Astrocyte of the cerebellum (primary cell): Measurements from ENCODE around the gene CTSH.

ENCODE experiments used
- DNase-seq: peaks from one replicate; pipeline ENCODE4 v3.0.0-alpha.2; 2011; ENCODE audit warnings: low read depth
- H3K4me3 ChIP-seq: 2 replicates; pipeline ENCODE4 v1.5.1; 2011; ENCODE audit warnings: mild to moderate bottlenecking, low read depth, low read length, moderate library complexity
- in situ Hi-C: cut with HindIII; loops from 2 replicates; pipeline ENCODE4 v1.10.0; 2017; ENCODE audit warnings: low sequenced_read_pairs
- TF ChIP-seq, protein P1 (sequence below): IDR thresholded peaks from 2 replicates; pipeline ENCODE4 v1.5.1; 2012; ENCODE audit warnings: low read length, low read depth, moderate library complexity, mild to moderate bottlenecking; ENCODE audit errors: missing control alignments

The CTSH gene

DNA sequence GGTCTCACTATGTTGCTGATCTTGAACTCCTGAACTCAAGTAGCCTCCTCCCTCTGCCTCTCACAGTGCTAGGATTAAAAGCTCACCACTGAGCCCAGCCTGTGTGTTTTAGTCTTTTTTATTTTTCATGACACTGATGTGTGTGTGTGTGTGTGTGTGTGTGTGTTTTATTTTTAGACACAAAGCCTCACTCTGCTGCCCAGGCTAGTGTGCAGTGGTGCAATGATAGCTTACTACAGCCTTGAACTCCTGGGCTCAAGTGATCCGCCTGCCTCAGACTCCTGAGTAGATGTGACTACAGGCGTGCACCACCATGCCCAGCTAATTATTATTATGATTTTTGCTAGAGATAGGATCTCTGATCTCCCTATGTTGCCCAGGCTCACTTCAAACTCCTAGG is 23.3 kb upstream of the CTSH start:
- TF ChIP-seq, protein P1, sequence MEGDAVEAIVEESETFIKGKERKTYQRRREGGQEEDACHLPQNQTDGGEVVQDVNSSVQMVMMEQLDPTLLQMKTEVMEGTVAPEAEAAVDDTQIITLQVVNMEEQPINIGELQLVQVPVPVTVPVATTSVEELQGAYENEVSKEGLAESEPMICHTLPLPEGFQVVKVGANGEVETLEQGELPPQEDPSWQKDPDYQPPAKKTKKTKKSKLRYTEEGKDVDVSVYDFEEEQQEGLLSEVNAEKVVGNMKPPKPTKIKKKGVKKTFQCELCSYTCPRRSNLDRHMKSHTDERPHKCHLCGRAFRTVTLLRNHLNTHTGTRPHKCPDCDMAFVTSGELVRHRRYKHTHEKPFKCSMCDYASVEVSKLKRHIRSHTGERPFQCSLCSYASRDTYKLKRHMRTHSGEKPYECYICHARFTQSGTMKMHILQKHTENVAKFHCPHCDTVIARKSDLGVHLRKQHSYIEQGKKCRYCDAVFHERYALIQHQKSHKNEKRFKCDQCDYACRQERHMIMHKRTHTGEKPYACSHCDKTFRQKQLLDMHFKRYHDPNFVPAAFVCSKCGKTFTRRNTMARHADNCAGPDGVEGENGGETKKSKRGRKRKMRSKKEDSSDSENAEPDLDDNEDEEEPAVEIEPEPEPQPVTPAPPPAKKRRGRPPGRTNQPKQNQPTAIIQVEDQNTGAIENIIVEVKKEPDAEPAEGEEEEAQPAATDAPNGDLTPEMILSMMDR: no peak
- in situ Hi-C loops: no loop called here
- no peak for DNase-seq
- no peak overlapping the region for H3K4me3 ChIP-seq

DNA sequence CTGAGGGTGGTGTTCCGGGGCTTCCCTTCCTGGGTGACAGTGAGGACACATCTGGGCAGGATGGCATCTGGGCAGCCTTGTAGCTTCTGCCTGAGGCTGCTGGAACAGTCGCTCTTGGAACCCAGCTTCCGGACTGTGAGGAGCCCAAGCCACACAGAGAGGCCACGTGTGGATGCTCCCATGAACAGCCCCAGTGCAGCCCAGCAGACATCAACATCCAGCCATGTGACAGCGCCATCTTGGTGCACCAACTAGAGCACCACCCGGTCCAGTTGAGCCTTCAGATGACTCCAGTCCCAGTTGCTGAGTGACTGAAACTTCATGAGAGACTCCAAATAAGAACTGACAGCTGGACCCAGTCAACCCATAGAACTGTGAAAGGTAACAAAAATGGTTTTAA is 15.5 kb upstream of the CTSH start:
- DNase-seq: no peak
- TF ChIP-seq, protein P1: no peak
- no peak overlapping the region for H3K4me3 ChIP-seq
- in situ Hi-C loops: no loop called here

DNA sequence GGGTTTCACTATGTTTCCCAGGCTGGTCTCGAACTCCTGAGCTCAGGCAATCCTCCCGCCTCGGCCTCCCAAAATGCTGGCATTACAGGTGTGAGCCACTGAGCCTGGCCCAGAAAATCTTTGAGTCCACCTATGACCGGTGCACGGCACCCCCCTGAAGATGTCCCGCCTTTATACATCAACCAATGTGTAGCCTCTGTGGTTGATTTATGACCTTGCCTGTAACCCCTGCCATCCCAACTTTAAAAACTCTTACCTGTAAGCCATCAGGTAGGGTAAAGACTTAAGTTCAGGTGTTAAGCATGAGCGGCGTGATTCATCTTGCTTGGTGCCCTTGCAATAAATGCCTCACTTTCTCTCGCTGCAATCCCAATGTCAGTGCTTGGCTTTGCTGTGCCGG is 14.5 kb upstream of the CTSH start:
- no peak for DNase-seq
- no peak overlapping the region for H3K4me3 ChIP-seq
- TF ChIP-seq, protein P1: no peak
- in situ Hi-C loops: no loop called here

DNA sequence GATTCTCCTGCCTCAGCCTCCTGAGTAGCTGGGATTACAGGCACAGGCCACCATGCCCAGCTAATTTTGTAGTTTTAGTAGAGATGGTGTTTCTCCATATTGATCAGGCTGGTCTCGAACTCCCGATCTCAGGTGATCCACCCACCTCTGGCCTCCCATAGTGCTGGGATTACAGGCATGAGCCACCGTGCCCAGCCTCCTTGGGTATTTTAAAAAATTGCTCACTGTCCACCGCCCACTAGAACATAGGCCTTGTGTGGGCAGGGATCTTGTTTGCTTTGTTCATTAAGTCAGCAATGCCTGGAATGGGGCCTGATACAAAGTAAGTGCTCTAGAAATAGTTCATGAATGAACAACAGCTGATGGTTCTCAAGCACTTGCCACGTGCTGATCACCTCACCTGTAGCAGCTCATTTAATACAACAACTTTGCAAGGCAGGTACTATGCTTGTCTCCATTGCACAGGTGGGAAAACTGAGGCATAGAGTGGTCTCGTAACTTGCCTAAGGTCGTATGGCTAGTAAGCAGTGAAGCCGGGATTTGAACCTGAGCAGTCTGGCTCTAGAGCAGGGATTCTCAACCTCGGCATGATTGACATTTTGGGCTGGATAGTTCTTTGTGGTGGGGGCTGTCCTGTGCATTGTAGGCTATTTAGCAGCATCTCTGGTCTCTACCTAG is 12.7 kb upstream of the CTSH start:
- TF ChIP-seq, protein P1: no peak
- no peak overlapping the region for H3K4me3 ChIP-seq
- in situ Hi-C loops: no loop called here
- DNase-seq: no peak

DNA sequence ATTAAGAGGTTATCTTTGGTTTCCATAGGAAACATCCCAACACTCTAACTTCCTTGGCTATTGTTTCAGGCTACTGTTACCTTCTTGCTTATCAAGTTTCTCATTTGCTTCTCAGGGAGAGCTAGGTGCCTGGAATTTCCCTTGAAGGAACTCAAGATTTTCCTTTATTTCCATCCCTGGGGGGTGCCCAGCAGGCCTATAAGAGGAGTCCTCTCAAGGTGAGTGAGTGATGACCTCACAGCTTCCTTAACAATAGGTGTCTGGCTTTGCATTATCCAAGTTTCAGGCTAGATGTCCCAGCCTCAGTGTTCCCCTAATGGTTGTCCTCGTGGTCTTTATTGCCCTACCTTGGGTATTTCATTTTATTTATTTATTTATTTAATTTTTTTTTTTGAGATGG is 12.1 kb upstream of the CTSH start:
- H3K4me3 ChIP-seq: no peak overlapping the region
- DNase-seq: no peak
- TF ChIP-seq, protein P1: no peak
- in situ Hi-C loops: no loop called here

DNA sequence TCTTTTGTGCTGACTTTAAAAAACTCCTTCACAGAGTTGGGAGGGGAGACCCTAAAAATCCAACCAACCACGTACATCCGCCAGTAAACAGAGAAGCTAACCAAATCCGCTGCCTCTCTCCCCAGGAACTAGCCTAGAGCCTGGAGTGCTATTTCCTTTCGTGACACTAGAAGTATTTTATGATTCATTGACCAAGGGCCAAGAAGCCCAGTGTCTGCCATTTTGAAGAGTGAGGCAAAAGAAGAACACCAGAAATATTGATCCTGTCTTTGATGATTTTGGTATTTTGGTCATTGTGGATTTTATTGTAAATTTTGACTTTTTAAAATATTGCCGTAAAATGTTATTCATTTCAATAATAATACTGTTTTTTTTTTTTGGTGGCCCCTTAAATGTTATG is 10.5 kb upstream of the CTSH start:
- TF ChIP-seq, protein P1: no peak
- H3K4me3 ChIP-seq: no peak overlapping the region
- no peak for DNase-seq
- in situ Hi-C loops: no loop called here
